Measurements from ENCODE around the gene BRI3. TPM values are rescaled to one million over a fixed set of nuclear protein-coding genes. Genes with fewer than 3 reads are reported as not detected.
A peak's percentile ranks its signal among the peaks of the same experiment; 100 is the strongest.

BRI3 gene
- total and polyA plus RNA-seq, 9 of the 15 experiments (the other 6 are each of a cell fraction or from before 2014, with no cell fraction given), result 4.3 to 57.4 (median 18.6) TPM

GRCh38 chr7:98293265-98293664 is 11.8 kb downstream of the BRI3 start:
- Histone ChIP-seq H2AFZ (ENCODE audit: low read depth, low read length) (no peak overlapping the region), H3K9ac (ENCODE audit: insufficient read depth in 1 of 2, low read depth in 2 of 2, low read length in 2 of 2) (peak overlapping the region in 1 of 2 experiments; percentile 55; a peak in 1 of 4 replicates), H3K9me1 (ENCODE audit: control insufficient read depth, insufficient read depth, low read length) (no peaks in the 10 kb centered on the region), H3K36me3 (ENCODE audit: control insufficient read depth, insufficient read depth, low read length) (peaks cover 37% of the 10 kb centered on the region; the same call in 2 of the 3 replicates), H3K4me3 (no peak overlapping the region), H3K27me3 (ENCODE audit: control insufficient read depth in 2 of 2, insufficient read depth in 2 of 2, low read length in 2 of 2) (peaks cover 0 to 61% of the 10 kb centered on the region in 2 experiments; a peak in 2 of 5 replicates), H3K4me2 (ENCODE audit: insufficient read depth, low read length) (no peak overlapping the region), H3K27ac (ENCODE audit: extremely low read depth, low read depth, low read length) (no peak overlapping the region), H3K79me2 (ENCODE audit: control insufficient read depth, insufficient read depth, low read length) (no peaks in the 10 kb centered on the region), H3K4me1 (replicated peaks in 1 of 2; ENCODE audit: control insufficient read depth in 2 of 2, insufficient read depth in 2 of 2, low read length in 2 of 2) (peaks cover 0 to 18% of the 10 kb centered on the region in 2 experiments; a peak in 2 of 5 replicates), H4K20me1 (replicated peaks; ENCODE audit: control insufficient read depth, insufficient read depth, low read length) (peaks cover 21% of the 10 kb centered on the region), H3K9me3 (replicated peaks; ENCODE audit: control insufficient read depth, insufficient read depth, low read depth, low read length) (no peaks in the 10 kb centered on the region)
- POLR2A ChIA-PET, result interaction anchor here (1.4 kb wide), 1 partner anchor 108 kb away, joined by 3 read pairs; the partner anchor contains the start of gene BAIAP2L1
- intact Hi-C loops (cut with micrococcal nuclease), result loop anchor here (5.0 kb wide), 2 partner anchors 129 to 271 kb away; no protein-coding TSS in a partner anchor
- TF ChIP-seq ZNF274 (IDR thresholded peaks at IDR 0.05; ENCODE audit: borderline replicate concordance, low read depth, low read length), result no peak
- TF ChIP-seq SUPT5H (IDR thresholded peaks at IDR 0.05), result no peak
- TF ChIP-seq NEUROD1 (IDR thresholded peaks at IDR 0.05; ENCODE audit: borderline replicate concordance, low read depth, low read length, partially characterized antibody), result no peak
- no peak for TF ChIP-seq POU5F1 (IDR thresholded peaks at IDR 0.05; ENCODE audit: borderline replicate concordance, low read depth, low read length, partially characterized antibody)
- TF ChIP-seq CREB3 (tag; conservative IDR thresholded peaks at IDR 0.05; ENCODE audit: low read depth), result no peak
- no TSS peak for BruUV-seq (replicated peaks)
- no peak for DNase-seq (ENCODE audit: extremely low read depth in 1 of 4, low spot score in 3 of 4)
- ATAC-seq, result no peak
- no peak for FAIRE-seq
- in situ Hi-C loops (cut with MboI), result loop anchor here (10.0 kb wide), 1 partner anchor 452 kb away; no protein-coding TSS in a partner anchor
- 67% methylated on average over 17 of the region's 17 CpGs for WGBS (ENCODE audit: insufficient coverage, low coverage, missing lambda C conversion rate)
- CTCF ChIA-PET (ENCODE audit: low intra/inter-chr PET ratio), result interaction anchor here (2.3 kb wide), 1 partner anchor 108 kb away, joined by 23 read pairs; the partner anchor contains the start of gene BAIAP2L1
